ENCODE results near the gene C6orf89.
A peak's percentile ranks its signal among the peaks of the same experiment; 100 is the strongest.

The C6orf89 gene

GRCh38 chr6:36847152-36847551, 38.6 kb upstream of the C6orf89 start:
- no peak for DNase-seq (ENCODE audit: low read depth)
- H3K4me3 ChIP-seq (replicated peaks; ENCODE audit: low read depth, low read length): no peak overlapping the region
- no peak for TF ChIP-seq CTCF (IDR thresholded peaks at IDR 0.05; ENCODE audit: low read length, missing control alignments)

- TF ChIP-seq CTCF (IDR thresholded peaks at IDR 0.05; ENCODE audit: low read length, missing control alignments): no peak
- DNase-seq (ENCODE audit: low read depth): no peak
- no peak overlapping the region for H3K4me3 ChIP-seq (replicated peaks; ENCODE audit: low read depth, low read length)
These were observed 37.8 kb upstream of the C6orf89 start for GRCh38 chr6:36847991-36848390.

- H3K4me3 ChIP-seq (replicated peaks; ENCODE audit: low read depth, low read length): no peak overlapping the region
- DNase-seq (ENCODE audit: low read depth): peak; percentile 20
- TF ChIP-seq CTCF (IDR thresholded peaks at IDR 0.05; ENCODE audit: low read length, missing control alignments): no peak
These were observed 36.9 kb upstream of the C6orf89 start for GRCh38 chr6:36848658-36849441.

GRCh38 chr6:36850021-36850420, 35.7 kb upstream of the C6orf89 start:
- no peak overlapping the region for H3K4me3 ChIP-seq (replicated peaks; ENCODE audit: low read depth, low read length)
- TF ChIP-seq CTCF (IDR thresholded peaks at IDR 0.05; ENCODE audit: low read length, missing control alignments): no peak
- DNase-seq (ENCODE audit: low read depth): no peak

- H3K4me3 ChIP-seq (replicated peaks; ENCODE audit: low read depth, low read length): no peak overlapping the region
- TF ChIP-seq CTCF (IDR thresholded peaks at IDR 0.05; ENCODE audit: low read length, missing control alignments): peak; percentile 77
- DNase-seq (ENCODE audit: low read depth): peak; percentile 88
These were observed 34.6 kb upstream of the C6orf89 start for GRCh38 chr6:36851149-36851614.

- TF ChIP-seq CTCF (IDR thresholded peaks at IDR 0.05; ENCODE audit: low read length, missing control alignments): no peak
- DNase-seq (ENCODE audit: low read depth): peak; percentile 77
- no peak overlapping the region for H3K4me3 ChIP-seq (replicated peaks; ENCODE audit: low read depth, low read length)
These were observed 34.1 kb upstream of the C6orf89 start for GRCh38 chr6:36851626-36852025.
